ENCODE measurements around the gene SELENON. TPM values are rescaled to one million over a fixed set of nuclear protein-coding genes. Genes with fewer than 3 reads are reported as not detected.

The SELENON gene
- total and polyA plus RNA-seq, 7 experiments from 2014 or later, result 2.6 to 27.7 (median 25.2) TPM

DNA sequence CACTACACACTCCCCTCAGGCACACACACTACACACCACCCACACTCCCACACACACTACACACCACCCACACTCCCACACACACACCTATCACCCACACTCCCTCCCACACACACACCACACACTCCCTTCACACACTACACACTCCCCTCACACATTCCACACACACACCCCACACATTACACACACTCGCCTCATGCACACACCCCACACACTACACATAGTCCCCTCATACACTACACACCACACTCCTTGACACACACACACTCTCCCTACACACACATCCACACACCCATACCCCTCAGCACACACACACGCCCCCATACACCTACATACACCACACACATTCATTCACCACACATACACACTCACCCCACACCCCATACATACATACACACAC is 31.0 kb upstream of the SELENON start:
- ATAC-seq, result no peak
- no peaks in the 10 kb centered on the region for H3K9me3 ChIP-seq (ENCODE audit: control insufficient read depth in 2 of 3, low read length in 3 of 3)
- H3K36me3 ChIP-seq (ENCODE audit: control insufficient read depth in 2 of 3, insufficient read depth in 3 of 3, low read length in 3 of 3), result peaks cover 0 to 28% (median 0%) of the 10 kb centered on the region in 3 experiments
- Mint-ChIP-seq H3K27ac (peak overlapping the region in 8 of 9 donors; percentile 81 to 97 (median 95)), H3K36me3 (peaks cover 4 to 33% (median 22%) of the 10 kb centered on the region in 5 donors), H3K4me1 (peaks cover 19 to 97% (median 78%) of the 10 kb centered on the region in 7 donors), H3K4me3 (peak overlapping the region in 5 of 10 donors; percentile 37 to 69 (median 53)), H3K27me3 (peaks cover 0 to 39% (median 0%) of the 10 kb centered on the region in 5 donors), H3K9me3 (peaks cover 0 to 4% (median 0%) of the 10 kb centered on the region in 11 donors)
- H3K4me3 ChIP-seq (ENCODE audit: low read length), result no peak overlapping the region
- ChIA-PET POLR2A (no interaction called here), CTCF (no interaction called here)
- DNase-seq, result no peak
- no peaks in the 10 kb centered on the region for H3K27me3 ChIP-seq (ENCODE audit: control insufficient read depth in 2 of 2, insufficient read depth in 2 of 2, low read length in 2 of 2)
- intact Hi-C loops (cut with micrococcal nuclease), result no loop called here
- peaks cover 13 to 79% of the 10 kb centered on the region in 2 donors for H3K4me1 ChIP-seq (ENCODE audit: control insufficient read depth in 2 of 2, insufficient read depth in 2 of 2, low read length in 2 of 2)
- peak overlapping the region; percentile 77 for H3K27ac ChIP-seq (ENCODE audit: low read depth, low read length)

GRCh38 chr1:25769625-25770383 is 30.2 kb upstream of the SELENON start:
- Mint-ChIP-seq H3K9me3 (peaks cover 0 to 5% (median 0%) of the 10 kb centered on the region in 11 donors), H3K4me1 (peaks cover 27 to 97% (median 81%) of the 10 kb centered on the region in 7 donors), H3K36me3 (peaks cover 4 to 34% (median 22%) of the 10 kb centered on the region in 5 donors), H3K27ac (peak overlapping the region in 8 of 9 donors; percentile 93 to 99 (median 98)), H3K27me3 (peaks cover 0 to 41% (median 0%) of the 10 kb centered on the region in 5 donors), H3K4me3 (peak overlapping the region in 9 of 10 donors; percentile 71 to 91 (median 79))
- CTCF ChIA-PET, result interaction anchor here (0.6 to 1.0 kb wide), 3 partner anchors 150 to 250 kb away, joined by 3 read pairs; no protein-coding TSS in a partner anchor
- ATAC-seq (no peak), DNase-seq (no peak)
- Histone ChIP-seq H3K27me3 (ENCODE audit: control insufficient read depth in 2 of 2, insufficient read depth in 2 of 2, low read length in 2 of 2) (no peaks in the 10 kb centered on the region), H3K36me3 (ENCODE audit: control insufficient read depth in 2 of 3, insufficient read depth in 3 of 3, low read length in 3 of 3) (peaks cover 0 to 25% (median 0%) of the 10 kb centered on the region in 3 experiments), H3K9me3 (ENCODE audit: control insufficient read depth in 2 of 3, low read length in 3 of 3) (no peaks in the 10 kb centered on the region), H3K27ac (ENCODE audit: low read depth, low read length) (peak overlapping the region; percentile 77), H3K4me3 (ENCODE audit: low read length) (no peak overlapping the region), H3K4me1 (ENCODE audit: control insufficient read depth in 2 of 2, insufficient read depth in 2 of 2, low read length in 2 of 2) (peaks cover 20 to 85% of the 10 kb centered on the region in 2 donors)
- intact Hi-C loops (cut with micrococcal nuclease), result no loop called here
- POLR2A ChIA-PET, result interaction anchor here (0.6 to 0.7 kb wide), 2 partner anchors 51 to 151 kb away, joined by 3 read pairs; no protein-coding TSS in a partner anchor

DNA sequence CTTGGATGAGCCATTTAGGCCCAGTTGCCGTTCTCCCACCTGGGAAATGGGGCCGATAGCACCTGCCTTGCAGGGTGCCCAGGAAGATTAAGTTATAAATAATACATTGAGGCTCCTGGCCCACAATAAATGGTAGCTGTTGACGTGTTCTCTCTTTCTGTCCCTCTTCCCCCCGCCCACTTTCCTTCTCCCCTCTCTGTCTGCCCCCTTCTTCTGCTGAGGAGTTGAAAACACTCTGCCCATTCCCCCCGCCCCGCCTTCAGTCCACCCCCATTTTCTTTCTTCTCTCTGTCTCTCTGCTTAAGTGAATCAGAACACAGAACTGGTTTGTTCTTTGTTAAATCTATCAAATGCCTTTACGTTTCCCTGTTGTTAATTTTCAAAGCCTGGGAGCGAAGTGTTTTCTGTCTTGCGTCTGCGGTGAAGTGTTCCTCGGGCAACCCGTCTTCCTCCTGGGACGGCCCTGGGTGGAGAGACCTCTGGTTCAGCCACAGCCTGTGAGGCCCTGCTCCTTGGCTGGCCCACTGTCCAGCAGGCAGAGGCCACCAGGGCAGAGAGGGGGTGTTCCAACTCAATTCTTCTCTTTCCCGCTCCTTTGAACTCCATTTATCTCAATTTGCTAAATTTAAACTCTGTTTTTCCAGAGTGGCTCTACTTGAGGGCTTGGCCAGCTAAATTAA is 29.3 kb upstream of the SELENON start:
- H3K4me1 ChIP-seq (ENCODE audit: control insufficient read depth in 2 of 2, insufficient read depth in 2 of 2, low read length in 2 of 2), result peaks cover 29 to 84% of the 10 kb centered on the region in 2 donors

DNA sequence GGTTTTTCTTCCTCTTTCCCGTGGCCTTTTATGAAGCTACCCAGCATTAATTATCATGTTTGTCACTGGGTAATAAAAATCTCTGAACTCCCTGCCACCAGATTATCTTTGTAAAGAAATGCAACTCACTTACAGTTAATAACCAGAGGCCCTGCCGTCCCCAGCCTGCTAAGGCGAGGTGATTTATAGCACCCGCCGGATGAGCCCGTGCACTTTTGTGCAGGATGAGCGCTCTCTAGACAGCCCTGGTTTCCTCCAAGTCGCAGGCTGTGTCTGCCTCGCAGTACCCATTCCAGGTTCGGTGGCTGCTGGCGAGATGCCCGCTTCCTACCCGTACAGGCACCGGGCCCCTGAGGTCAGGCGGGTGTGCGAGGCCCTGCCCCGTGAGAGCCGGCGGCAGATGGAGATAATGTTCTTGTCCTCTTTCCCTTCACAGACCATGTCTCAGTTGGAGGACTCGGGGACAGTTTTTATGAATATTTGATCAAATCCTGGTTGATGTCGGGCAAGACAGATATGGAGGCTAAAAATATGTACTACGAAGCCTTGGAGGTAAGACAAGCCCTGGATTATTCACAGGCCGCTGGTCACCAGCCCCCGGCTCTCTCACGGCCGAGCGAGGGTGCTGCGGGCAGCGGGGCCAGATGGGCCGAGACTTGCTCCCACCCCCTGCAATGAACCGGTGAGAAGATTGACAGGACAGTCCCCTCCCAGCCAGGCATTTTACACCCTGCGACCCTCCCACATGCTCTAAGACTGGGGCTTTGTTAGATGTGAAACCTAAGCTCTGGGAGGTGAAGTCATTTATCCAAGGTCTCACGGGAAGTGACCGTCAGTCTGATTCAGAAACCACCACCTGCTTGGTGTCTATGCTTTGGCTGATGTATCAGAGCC is 28.5 kb upstream of the SELENON start:
- no peaks in the 10 kb centered on the region for H3K9me3 ChIP-seq (ENCODE audit: control insufficient read depth in 2 of 3, low read length in 3 of 3)
- peaks cover 0 to 44% (median 0%) of the 10 kb centered on the region in 5 donors for H3K27me3 Mint-ChIP-seq
- no peaks in the 10 kb centered on the region for H3K27me3 ChIP-seq (ENCODE audit: control insufficient read depth in 2 of 2, insufficient read depth in 2 of 2, low read length in 2 of 2)
- H3K4me3 Mint-ChIP-seq, result peak overlapping the region in 9 of 10 donors; percentile 71 to 91 (median 79)
- H3K4me3 ChIP-seq (ENCODE audit: low read length), result peak overlapping the region; percentile 15
- peak overlapping the region; percentile 77 for H3K27ac ChIP-seq (ENCODE audit: low read depth, low read length)
- H3K4me1 ChIP-seq (ENCODE audit: control insufficient read depth in 2 of 2, insufficient read depth in 2 of 2, low read length in 2 of 2), result peaks cover 32 to 84% of the 10 kb centered on the region in 2 donors
- H3K9me3 Mint-ChIP-seq, result peaks cover 0 to 6% (median 0%) of the 10 kb centered on the region in 11 donors
- ATAC-seq (peak; percentile 6), DNase-seq (peak in 8 of 9 donors; percentile 27 to 68 (median 62))
- peaks cover 0 to 26% (median 0%) of the 10 kb centered on the region in 3 experiments for H3K36me3 ChIP-seq (ENCODE audit: control insufficient read depth in 2 of 3, insufficient read depth in 3 of 3, low read length in 3 of 3)
- H3K4me1 Mint-ChIP-seq, result peaks cover 41 to 97% (median 81%) of the 10 kb centered on the region in 7 donors
- POLR2A ChIA-PET, result interaction anchor here (0.6 to 1.8 kb wide), 7 partner anchors 9 to 539 kb away, joined by 3 to 7 read pairs (median 3); no protein-coding TSS in a partner anchor
- H3K36me3 Mint-ChIP-seq, result peaks cover 4 to 39% (median 21%) of the 10 kb centered on the region in 5 donors
- intact Hi-C loops (cut with micrococcal nuclease), result no loop called here
- peak overlapping the region in 8 of 9 donors; percentile 93 to 99 (median 98) for H3K27ac Mint-ChIP-seq
- CTCF ChIA-PET, result interaction anchor here (0.9 to 1.2 kb wide), 2 partner anchors 152 to 202 kb away, joined by 3 to 5 read pairs; no protein-coding TSS in a partner anchor

More for the DNA sequence above, 29.3 kb upstream of the SELENON start:
- Mint-ChIP-seq H3K4me1 (peaks cover 36 to 97% (median 81%) of the 10 kb centered on the region in 7 donors), H3K9me3 (peaks cover 0 to 6% (median 0%) of the 10 kb centered on the region in 11 donors), H3K4me3 (peak overlapping the region in 9 of 10 donors; percentile 71 to 91 (median 79)), H3K36me3 (peaks cover 4 to 38% (median 22%) of the 10 kb centered on the region in 5 donors), H3K27ac (peak overlapping the region in 8 of 9 donors; percentile 93 to 99 (median 98)), H3K27me3 (peaks cover 0 to 44% (median 0%) of the 10 kb centered on the region in 5 donors)
- H3K4me3 ChIP-seq (ENCODE audit: low read length), result peak overlapping the region; percentile 15
- DNase-seq (peak in 2 of 9 donors; percentile 20 to 51), ATAC-seq (no peak)
- CTCF ChIA-PET, result interaction anchor here (0.9 to 1.0 kb wide), 2 partner anchors 151 to 201 kb away, joined by 3 read pairs; no protein-coding TSS in a partner anchor
- peak overlapping the region; percentile 77 for H3K27ac ChIP-seq (ENCODE audit: low read depth, low read length)
- POLR2A ChIA-PET, result interaction anchor here (0.6 to 1.8 kb wide), 7 partner anchors 8 to 538 kb away, joined by 3 to 7 read pairs (median 3); no protein-coding TSS in a partner anchor
- H3K9me3 ChIP-seq (ENCODE audit: control insufficient read depth in 2 of 3, low read length in 3 of 3), result no peaks in the 10 kb centered on the region
- peaks cover 0 to 25% (median 0%) of the 10 kb centered on the region in 3 experiments for H3K36me3 ChIP-seq (ENCODE audit: control insufficient read depth in 2 of 3, insufficient read depth in 3 of 3, low read length in 3 of 3)
- intact Hi-C loops (cut with micrococcal nuclease), result no loop called here
- no peaks in the 10 kb centered on the region for H3K27me3 ChIP-seq (ENCODE audit: control insufficient read depth in 2 of 2, insufficient read depth in 2 of 2, low read length in 2 of 2)

- Mint-ChIP-seq H3K27me3 (peaks cover 0 to 44% (median 0%) of the 10 kb centered on the region in 5 donors), H3K36me3 (peaks cover 4 to 41% (median 21%) of the 10 kb centered on the region in 5 donors), H3K27ac (peak overlapping the region in 8 of 9 donors; percentile 93 to 99 (median 98)), H3K4me3 (peak overlapping the region in 8 of 10 donors; percentile 71 to 91 (median 80)), H3K4me1 (peaks cover 43 to 99% (median 85%) of the 10 kb centered on the region in 7 donors), H3K9me3 (peaks cover 0 to 6% (median 0%) of the 10 kb centered on the region in 11 donors)
- peaks cover 32 to 85% of the 10 kb centered on the region in 2 donors for H3K4me1 ChIP-seq (ENCODE audit: control insufficient read depth in 2 of 2, insufficient read depth in 2 of 2, low read length in 2 of 2)
- no peaks in the 10 kb centered on the region for H3K27me3 ChIP-seq (ENCODE audit: control insufficient read depth in 2 of 2, insufficient read depth in 2 of 2, low read length in 2 of 2)
- ChIA-PET POLR2A (interaction anchor here (0.8 to 1.8 kb wide), 3 partner anchors 21 to 153 kb away, joined by 3 to 7 read pairs (median 3); no protein-coding TSS in a partner anchor), CTCF (interaction anchor here (1.2 kb wide), 1 partner anchor 153 kb away, joined by 5 read pairs; no protein-coding TSS in a partner anchor)
- DNase-seq (no peak), ATAC-seq (no peak)
- H3K9me3 ChIP-seq (ENCODE audit: control insufficient read depth in 2 of 3, low read length in 3 of 3), result no peaks in the 10 kb centered on the region
- H3K4me3 ChIP-seq (ENCODE audit: low read length), result no peak overlapping the region
- peak overlapping the region; percentile 77 for H3K27ac ChIP-seq (ENCODE audit: low read depth, low read length)
- H3K36me3 ChIP-seq (ENCODE audit: control insufficient read depth in 2 of 3, insufficient read depth in 3 of 3, low read length in 3 of 3), result peaks cover 0 to 31% (median 0%) of the 10 kb centered on the region in 3 experiments
- intact Hi-C loops (cut with micrococcal nuclease), result no loop called here
Observed at GRCh38 chr1:25772164-25772563, 27.8 kb upstream of the SELENON start.

All from naive thymus-derived CD4-positive, alpha-beta T cell (primary cell).